Activated CD4-positive, alpha-beta T cell treated with anti-CD3 and anti-CD28 coated beads, Interleukin-2, amount 50 U/mL, for 4 hours (primary cell): Measurements from ENCODE around the gene ABCB6.

Experiments
- DNase-seq, 2 experiments: peaks; one replicate each; pipeline ENCODE4 v3.0.0-alpha.2; 2020

The ABCB6 gene

DNA sequence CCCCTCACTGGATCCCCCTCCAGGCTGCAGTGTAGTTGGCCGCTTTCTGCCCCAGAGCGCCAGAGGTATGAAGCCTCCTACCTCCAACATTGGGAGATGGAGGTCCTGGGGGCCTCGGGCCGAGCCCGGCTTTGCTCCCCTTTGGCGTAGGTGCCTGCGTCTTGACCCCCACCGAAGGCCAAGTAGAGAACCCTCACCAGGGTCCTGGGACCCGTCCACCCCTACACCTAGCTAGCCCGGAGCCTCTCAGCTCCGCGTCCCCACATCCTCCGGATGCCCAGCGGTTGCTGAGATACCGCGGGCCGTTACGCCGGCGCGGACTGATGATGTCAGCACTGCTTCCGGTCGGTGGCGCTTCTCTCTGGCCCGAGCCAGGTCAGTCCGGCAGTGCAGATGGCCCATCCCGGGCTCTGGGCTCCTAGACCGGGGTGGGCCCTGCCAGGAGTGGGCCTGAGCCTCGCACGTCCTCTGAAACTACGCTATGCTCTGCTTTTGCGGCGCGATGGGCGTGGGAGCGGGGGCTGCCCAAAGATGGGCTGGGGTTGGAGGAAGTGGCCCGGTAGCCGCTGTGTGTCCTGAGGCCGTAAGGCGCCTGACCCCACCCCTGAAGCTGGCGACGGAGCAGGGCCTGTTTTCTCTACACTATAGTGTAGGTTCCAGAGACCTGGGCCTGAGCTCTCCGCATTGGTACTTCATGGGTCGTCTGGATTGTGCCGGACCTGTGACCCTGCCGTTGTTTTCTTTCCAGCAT, 26.6 kb upstream of the ABCB6 start, which contains the start of the genes GLB1L and STK16:
Gene GLB1L (minus strand): TSS at position 297 of the 751 bp plus-strand sequence. CDS start 1,871 bp downstream, outside the sequence.
Gene STK16 (plus strand): TSS at position 332 of the 751 bp plus-strand sequence. CDS start 521 bp downstream, outside the sequence.
- peak; percentile 79 to 80 for DNase-seq

DNA sequence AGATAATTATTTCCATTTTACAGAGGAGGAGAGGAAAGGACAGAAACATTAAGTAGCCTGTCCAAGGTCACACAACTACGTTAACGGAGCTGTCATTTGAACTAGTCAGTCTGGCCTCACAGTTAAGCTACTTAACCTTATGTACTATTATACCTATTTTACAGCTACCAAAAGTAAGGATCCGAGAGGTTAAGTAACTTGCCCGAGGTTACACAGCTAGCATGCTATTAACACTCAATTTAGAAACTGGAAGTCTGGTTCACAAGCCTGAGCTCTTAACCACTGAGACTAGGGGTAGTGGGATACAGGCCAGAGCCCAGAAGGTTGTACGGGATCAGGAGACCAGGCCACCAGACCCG, 26.0 kb upstream of the ABCB6 start:
- no peak for DNase-seq

DNA sequence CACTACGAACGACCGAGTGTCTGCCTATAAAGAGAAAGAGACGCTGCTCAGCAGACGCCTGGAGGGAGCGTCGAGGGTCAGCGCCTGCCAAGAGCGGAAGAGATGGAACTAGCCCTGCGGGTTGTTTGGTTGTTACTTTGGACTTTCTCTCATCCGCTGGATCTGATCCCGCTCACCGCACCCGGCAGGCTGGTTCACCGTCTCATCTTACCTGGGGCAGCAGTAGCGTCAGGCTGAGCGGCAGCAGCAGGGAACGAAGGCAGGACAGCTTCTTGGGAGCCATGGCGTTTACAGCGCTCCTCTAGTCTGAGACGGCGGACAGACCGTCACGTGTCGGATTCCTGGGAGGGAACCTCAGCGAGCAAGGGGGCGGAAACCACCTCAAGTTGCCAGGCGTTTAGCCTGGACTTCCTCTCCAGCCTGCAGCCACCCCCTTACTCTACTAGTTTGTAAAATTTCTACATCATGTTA, 24.6 kb upstream of the ABCB6 start:
- DNase-seq, result no peak

DNA sequence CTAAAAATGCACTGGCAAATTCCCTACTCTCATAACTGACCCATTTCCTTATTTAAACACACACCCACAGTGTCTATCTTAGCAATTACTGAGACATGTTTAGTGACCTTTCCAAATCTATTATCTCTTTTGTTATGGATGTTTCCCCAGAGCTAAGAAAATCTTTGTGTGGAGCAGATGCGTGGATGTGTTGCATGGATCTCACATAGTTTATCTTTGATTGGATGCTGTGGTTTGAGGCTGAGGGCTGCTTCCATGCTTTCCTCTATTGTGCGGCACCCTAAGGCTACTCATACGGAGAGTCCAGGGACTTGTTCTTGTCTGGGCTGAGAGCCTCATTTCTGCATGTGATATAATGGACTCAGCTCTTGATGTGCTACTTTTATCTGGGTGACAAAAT, 15.6 kb upstream of the ABCB6 start:
- DNase-seq, result no peak

DNA sequence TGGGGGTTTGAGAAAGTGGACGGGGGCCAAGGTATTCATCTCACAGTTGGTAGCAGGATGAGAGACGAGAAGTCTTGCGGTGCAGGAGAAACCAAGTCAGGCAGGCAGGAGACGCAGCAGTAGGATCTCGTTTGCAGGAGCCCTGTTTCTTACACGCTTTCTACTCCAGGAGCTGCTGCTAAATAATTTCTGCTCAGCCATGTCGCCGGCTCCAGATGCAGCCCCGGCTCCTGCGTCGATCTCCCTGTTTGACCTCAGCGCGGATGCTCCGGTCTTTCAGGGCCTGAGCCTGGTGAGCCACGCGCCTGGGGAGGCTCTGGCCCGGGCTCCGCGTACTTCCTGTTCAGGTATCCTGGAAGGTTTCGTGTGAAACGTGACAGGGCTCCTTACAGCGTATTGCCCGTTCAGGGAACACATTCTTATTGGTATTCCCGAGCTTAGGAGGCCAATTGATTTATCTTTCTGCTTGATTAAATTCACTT, 11.3 kb upstream of the ABCB6 start:
- DNase-seq, result no peak

DNA sequence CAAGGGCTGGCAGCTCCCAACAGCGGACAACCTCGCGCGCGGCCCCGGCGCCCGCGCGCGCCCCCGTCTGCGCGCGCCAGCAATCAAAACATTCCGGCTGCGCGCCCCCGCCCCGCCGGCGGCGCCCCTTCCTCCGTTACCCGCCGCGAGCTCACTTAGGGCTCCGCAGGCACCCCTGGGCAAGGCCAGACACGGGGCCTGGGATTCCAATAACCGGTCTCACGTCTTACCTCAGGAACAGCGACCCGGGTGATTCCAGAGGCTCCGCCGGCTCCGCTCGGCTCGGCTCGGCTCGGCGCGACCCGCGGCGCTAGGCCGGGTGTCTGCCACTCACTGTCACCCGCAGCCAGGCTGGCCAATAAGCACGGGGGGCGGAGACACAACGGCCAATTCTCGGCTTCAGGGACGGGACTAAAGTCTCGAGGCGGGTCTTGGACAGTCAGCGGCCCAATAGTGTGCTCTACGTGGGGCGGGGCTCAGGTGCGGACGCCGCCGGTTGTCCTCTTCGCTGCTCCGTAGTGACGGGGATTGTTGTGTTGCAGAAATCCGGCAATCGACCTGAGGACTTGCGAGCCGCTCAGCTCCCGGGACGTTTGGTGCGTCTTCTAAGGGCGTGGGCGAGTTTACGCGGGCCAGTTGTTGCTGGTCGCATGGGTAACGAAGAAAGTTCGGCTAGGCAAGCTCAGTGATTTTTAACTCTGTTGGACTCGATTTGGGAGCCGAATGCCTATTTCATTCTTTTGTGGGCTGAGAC, 10.7 kb upstream of the ABCB6 start, which contains the start of the genes ANKZF1 and ATG9A:
Gene ANKZF1 (plus strand): TSS at position 502 of the 754 bp plus-strand sequence. CDS start 452 bp downstream, outside the sequence.
Gene ATG9A (minus strand): TSS at position 332 of the 754 bp plus-strand sequence. CDS start 1,612 bp downstream, outside the sequence.
- peak; percentile 98 for DNase-seq

DNA sequence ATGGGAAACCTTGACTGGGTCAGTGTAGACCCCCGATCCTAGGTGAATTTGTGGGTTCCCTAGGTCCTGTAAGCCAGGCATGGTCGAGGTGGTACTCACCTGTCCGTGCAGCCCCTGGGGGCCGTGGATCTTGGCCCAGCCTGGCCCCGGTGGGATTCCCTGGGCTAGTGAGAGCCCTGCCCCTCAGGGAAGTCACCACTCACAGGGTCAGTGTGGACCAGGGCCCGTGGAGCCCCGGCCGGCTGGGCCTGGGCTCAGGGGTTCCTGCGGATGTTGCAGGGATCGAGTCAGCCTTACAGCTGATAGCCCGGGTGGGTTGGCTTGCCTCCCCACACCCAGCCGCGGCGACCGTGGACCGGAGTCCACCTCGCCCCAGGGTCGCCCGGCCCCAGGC, 10.2 kb upstream of the ABCB6 start:
- no peak for DNase-seq

DNA sequence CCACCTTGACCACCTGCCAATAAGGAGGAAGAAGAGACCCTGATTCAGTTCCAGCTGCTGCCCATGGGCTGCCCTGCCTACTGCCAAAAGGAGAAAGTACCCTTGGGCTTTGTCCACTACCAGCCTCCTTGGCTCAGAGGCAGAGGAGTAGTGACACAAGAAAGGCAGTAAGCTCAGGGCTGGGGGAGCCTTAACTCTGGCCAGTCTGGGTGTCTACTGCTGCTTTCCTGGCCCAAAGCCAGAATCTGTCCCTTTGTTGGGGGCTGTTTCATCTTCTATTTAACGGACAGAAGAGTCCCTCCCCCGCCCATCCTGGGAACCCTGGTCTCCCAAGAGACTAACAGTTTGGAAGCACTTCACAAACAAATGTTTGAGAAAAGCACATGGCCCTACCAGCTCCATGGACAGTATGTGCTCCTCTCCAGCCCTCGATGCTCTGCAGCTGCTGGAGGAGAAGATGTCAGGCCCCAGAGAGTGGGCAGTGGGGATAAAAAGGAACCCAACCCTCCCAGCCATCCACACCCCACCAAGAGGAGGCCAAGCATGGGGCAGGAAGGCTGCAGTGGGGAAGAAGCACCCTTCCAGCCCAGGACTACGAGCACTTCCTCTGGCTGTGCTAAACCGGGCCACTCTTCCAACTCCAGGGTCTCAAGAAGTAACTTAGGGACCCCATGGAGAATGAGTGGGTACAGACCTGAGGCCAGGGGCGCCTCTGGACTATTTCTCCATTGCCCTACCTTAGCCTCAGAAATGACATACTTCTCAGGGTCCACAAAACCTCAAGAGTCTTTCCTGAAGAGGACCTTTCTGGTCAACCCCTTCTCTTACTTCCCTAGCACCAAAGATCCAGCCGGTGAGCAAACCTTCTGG, 9.5 kb upstream of the ABCB6 start:
- DNase-seq, result no peak

DNA sequence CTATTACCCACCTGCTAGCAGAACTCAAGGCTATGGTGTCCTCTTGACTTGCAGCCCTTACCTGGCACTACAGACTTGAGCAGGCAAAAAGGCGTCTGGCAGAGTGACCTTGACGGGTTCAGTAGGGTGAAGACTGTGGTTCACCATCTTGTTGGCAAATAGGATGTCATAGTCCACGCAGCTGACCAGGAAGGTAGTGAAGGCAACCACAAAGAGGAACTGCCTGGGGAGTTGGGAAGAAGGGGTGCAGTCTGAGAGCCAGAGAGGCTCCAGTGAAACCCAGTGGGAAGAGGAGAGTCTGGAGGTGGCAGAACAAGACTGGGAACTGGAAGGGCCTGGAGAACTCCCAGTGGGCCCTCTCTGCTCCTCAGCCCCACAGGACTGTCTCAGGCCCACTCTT, 6.6 kb upstream of the ABCB6 start:
- no peak for DNase-seq

DNA sequence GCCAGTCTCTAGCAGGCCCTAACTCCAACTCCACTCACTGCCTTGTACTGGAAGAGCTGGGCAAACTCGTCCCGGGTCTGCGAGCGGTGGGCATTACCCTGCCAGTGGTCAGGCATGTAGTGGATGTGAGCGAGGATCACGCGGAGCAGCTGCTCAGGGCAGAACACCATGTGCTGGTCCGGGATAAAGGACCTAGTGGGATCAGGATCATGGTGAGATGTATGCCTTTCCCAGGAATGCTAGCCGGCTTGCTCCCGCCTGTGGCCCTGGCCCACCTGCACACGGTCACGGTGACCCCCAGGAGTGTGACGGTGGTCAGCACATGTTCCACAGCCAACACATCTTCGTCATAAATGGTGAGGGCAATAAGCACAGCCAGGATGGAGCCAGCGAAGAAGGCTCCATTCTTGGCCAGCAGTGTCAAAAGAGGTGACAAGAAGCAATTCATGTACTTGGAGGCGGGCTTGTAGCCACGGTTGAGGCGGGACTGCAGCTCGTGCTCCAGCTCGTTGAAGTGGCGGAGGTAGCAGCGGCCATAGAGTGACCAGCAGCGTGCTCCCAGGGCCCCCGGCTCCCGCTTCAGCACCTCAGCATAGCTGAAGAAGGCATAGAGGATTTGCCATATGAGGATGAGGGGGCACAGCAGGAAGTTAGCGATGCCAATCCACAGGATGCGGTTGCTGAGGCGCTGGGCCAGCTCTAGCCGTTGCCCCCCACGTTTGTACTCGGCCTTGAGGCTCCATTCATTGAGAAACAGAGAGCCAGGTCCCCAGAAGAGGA, 5.3 kb upstream of the ABCB6 start:
- no peak for DNase-seq

DNA sequence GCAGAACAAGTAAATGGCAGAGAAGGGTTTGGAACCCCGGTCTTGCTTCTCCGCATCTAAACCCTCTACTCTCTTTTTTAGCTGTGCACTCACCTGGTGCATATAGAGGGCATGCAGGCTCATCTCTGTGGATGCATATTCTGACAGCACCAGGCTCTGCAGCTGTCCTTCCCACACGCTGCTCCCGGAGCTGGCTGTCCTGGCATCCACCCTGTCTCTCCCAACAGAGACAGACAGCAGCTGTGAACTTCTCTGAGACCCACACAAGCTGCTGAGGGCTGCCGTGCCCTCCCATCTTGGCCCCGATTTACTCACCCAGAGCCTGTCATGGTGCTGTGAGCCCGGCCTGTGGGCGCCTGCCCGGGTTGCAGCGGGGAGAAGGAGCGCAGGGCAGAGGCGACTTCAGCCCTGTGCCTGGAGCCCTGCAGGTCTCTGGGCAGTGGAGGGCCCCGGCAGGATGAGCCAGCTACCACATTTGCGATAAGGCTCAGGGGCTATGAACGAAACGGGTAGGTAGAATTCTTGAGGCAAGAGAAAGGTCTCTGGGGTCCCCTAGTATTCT, 3.3 kb upstream of the ABCB6 start:
- no peak for DNase-seq

DNA sequence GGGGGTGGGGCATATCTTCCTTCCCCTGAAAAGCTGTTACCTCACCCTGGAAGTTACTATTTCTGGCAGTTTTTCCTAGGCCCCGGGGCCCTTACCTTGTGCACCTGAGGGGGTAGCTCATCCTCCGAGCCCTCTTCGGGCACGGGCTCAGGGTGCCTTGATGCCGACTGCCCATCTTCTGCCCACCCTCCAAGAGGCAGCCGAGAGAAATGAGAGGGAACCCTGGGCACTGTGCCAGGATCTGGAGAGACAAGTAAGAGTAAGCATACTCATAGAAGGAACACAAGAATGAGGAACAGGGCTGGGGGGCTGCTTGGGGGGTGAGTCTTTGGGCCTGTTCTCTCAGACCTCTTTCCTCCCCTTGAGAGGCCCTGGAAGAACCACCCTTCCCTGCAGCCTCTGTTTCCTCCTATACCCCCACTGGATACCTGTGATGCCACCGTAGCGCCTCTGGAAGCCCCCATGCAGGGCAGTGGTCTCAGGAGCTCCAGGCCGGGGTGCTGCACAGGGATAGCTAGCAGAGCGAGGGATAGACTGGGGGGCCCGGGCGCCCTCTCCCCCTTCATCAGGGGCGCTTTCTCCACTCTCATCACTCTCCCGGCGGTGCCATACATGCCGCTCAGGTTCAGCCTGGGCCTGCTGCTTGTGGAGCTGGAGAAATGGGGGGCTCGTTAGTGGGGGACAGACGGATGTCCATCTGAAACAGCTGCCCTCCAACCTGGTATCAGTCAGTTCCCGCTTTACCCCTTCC, 2.1 kb upstream of the ABCB6 start:
- no peak for DNase-seq

DNA sequence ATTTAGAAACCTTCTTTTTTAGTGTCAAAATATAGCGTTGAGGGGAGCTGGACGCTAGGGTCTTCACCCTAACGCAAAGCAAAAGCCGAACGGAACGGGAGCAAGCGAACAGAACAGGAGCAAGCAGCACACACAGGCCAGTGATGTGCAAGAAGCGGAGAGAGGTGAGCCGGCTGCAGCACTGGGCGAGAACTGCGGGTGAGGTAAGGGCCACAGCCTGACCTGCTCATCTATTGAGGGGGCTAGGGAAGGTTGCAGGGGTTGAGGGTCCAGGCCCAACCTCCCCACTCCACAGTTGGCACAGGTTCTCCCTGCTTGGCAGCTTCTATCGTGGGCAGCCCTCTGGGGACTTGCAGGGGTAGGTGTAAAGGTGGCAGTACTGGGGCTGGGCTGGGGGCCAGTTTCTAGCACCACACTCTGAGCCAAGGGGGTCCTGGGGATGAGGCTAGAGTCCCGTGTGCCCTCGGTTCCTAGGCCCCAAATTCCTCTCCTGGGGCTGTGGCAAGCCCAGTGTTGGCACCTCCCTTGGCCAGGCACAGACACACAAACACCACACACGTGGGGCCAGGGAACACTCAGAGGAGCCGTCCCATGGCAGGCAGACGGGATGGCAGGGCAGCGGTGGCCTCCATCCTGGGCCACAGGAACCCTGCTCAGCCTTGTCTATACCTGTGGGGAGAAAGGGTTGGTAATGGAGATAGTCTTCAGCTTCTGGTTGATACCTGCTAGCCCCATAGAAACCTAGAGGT, 1.2 kb upstream of the ABCB6 start:
- no peak for DNase-seq

DNA sequence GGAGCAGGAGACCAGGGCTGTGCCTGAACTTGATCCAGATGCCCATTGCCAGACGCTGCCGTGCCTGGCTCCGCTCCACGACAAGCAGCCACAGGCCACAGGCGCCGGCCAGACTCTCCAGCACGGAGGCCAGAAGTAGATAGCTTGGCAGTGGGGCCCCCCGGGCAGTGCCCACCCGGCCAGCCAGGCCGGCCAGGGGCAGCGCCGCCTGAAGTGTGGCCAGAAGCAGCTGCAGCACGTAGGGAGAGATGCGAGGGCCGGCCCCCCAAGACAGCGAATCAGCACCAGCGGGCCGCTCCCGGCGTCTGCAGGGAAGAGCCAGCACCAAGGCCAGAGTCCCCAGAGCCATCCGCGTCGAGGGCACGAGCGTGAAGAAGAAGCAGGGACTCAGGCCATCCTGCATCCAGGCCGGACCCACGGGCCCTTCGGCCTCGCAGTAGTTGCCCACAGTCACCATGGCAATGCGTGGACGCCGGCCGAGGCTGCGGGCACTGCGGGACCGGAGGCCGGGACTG, 484 bp downstream of the ABCB6 start:
- no peak for DNase-seq

DNA sequence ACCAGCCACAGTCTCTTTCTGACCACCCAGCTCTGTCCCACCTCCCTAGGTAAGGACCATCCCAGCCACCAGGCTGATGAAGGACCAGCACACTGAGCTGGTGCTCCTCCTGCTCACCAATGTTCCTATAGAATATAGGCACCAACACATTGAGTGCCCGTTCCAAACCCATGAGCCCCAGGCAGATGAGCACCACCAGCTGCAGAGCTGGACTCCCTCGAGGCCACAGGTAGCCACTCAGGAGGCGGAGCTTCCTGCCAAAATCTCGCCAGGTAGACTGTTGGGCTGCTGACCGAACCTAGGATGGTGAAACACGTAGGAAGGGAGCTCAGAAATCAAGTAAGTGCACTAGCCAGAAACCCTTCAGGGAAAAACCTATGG, 2.2 kb downstream of the ABCB6 start:
- DNase-seq, result no peak

DNA sequence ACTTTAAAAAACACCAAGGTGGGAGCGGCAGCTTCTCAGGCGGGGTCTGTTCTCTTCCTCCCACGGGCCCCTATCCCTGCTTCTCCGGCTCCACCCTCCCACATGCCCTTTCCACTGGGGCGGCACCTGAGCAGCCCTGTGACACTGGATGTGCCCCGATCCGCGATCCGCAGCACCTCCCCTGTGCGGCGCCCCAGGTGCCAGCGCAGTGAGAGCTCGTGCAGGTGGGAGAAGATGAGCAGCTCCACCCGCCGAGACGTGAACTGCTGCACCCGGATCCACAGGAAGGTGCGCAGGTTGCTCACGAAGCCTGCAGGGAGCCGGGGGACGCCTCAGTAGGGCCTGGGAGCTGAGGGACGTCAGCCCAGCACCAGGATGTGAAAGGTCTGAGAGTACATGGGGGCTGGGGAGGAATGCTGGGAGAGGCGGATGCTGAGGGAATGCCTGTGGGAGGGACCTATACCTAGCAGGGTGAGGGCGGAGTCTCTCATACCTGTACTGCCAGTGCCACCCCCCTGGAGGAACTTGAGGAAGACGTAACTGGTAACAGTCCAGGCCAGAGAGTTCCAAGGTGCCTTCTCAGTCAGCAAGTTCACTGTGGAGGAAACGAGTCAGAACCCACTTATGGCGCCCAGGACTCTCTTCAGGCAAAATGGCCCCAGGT, 2.8 kb downstream of the ABCB6 start:
- no peak for DNase-seq

DNA sequence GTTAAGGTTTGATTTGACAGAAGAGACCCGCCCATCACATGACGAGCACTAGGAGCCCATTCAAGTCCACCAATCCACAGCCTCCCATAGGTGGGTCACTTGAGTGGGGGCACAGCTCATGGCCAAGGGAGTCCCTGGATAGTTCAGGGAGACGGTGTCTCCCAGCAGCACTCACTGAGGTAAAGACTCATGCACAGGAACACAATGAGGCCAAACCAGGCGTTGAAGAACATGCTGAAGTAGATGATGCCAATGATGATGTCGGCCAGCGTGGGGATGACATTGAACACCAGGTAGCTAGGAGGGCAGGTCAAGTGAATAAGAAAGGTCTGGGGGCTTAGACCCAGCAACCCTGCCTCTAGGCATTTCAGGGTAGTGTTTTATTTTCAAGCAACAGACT, 4.0 kb downstream of the ABCB6 start:
- DNase-seq, result no peak

DNA sequence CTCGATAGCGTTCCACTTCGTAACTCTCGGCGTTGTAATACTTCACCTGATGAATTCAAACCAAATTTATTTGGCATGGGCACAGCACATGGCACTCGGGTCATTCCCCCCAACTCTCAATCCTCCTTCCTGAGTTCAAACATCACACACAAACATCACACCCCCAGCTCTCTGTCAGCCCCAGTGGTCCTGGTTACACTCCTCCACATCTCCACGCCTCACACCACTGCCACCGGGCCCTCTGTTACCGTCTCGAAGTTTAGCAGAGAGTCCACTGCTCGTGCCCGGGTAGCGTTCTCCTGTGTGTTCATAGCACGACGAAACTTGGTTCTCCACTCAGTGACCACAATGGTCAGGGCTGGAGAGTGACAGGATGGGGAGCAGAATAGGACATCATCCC, 4.6 kb downstream of the ABCB6 start:
- DNase-seq, result no peak

DNA sequence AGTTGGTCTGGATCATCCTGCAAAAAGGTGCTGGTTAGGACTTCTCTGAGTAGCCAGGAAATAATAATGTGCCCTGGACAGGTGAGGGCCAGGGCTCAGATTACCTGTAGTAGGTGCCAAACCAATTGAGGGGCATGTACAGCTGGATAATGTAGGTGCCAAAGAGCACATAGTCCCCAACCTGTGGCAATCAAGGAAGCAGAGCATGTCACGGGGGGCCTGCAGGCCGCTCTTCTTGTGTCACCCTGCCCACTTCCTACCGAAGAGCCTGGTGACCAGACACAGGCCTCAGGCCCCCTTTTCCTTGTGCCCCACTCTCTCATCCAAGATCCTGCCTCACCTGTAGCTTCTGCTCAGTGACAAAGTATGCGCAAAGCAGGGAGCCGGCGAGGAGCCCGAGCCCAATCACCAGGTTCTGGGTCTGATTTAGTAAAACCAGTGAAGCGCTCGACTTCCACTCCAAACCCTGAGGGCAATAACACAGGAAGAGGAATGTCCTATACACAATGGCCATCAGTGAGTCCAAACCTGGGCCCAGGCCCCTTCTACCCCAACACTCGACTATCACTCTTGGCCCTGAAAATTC, 5.2 kb downstream of the ABCB6 start:
- DNase-seq, result no peak
